Neural cell (in vitro differentiated cells): ENCODE measurements around the gene CA11. TPM values are rescaled to one million over a fixed set of nuclear protein-coding genes. Genes with fewer than 3 reads are reported as not detected.
"Not testable (repeated sequence)": the region's sequence is repeated elsewhere in the genome, so short reads cannot be mapped to it uniquely, and the experiment has no call there.

Source experiments
- H2AFZ ChIP-seq: fragments of 200-600, 300-800 bp; sonication (generic), shearing (Covaris generic); 2 replicates; pipeline ENCODE4 v1.6.0; 2014; ENCODE audit warnings: low read depth, mild to moderate bottlenecking, antibody characterized with exemption, low read length, moderate library complexity
- H3F3A ChIP-seq: fragments of 200-600 bp; shearing (Covaris generic); 2 replicates; pipeline ENCODE4 v1.6.1; 2016; ENCODE audit warnings: mild to moderate bottlenecking, moderate library complexity, mixed read lengths, antibody characterized with exemption, low read length; ENCODE audit not compliant: insufficient read depth, poor library complexity, severe bottlenecking
- H3K27ac ChIP-seq: fragments of 200-600, 300-800 bp; sonication (generic), shearing (Covaris generic); 2 replicates; pipeline ENCODE4 v1.5.1; 2014; ENCODE audit warnings: mild to moderate bottlenecking, low read length, moderate library complexity
- H3K27me3 ChIP-seq: fragments of 300-800, 200-600 bp; sonication (generic), shearing (Covaris generic); 2 replicates; pipeline ENCODE4 v1.6.0; 2014; ENCODE audit warnings: mild to moderate bottlenecking, low read depth, low read length, moderate library complexity; ENCODE audit not compliant: insufficient read depth
- H3K36me3 ChIP-seq: fragments of 300-800, 200-600 bp; sonication (generic), shearing (Covaris generic); 2 replicates; pipeline ENCODE4 v1.5.1; 2014; ENCODE audit warnings: mild to moderate bottlenecking, antibody characterized with exemption, low read length, moderate library complexity; ENCODE audit not compliant: insufficient read depth
- H3K4me2 ChIP-seq: fragments of 300-800, 200-600 bp; sonication (generic), shearing (Covaris generic); 2 replicates; pipeline ENCODE4 v1.6.0; 2014; ENCODE audit warnings: mild to moderate bottlenecking, low read length
- H3K4me3 ChIP-seq: fragments of 300-800, 200-600 bp; sonication (generic), shearing (Covaris generic); 2 replicates; pipeline ENCODE4 v1.5.1; 2014; ENCODE audit warnings: mild to moderate bottlenecking, low read length, moderate library complexity
- H3K79me2 ChIP-seq: fragments of 200-600 bp; shearing (Covaris generic); replicated peaks from 2 replicates; pipeline ENCODE4 v1.6.0; 2014; ENCODE audit warnings: mild to moderate bottlenecking, low read length, moderate library complexity; ENCODE audit not compliant: insufficient read depth
- H3K9ac ChIP-seq: fragments of 300-800, 200-600 bp; sonication (generic), shearing (Covaris generic); 2 replicates; pipeline ENCODE4 v1.6.1; 2016; ENCODE audit warnings: mild to moderate bottlenecking, low read length, mixed read lengths
- H3K9me2 ChIP-seq: fragments of 200-600 bp; shearing (Covaris generic); 2 replicates; pipeline ENCODE4 v1.6.1; 2016; ENCODE audit warnings: mild to moderate bottlenecking, low read length, mixed read lengths; ENCODE audit not compliant: insufficient read depth
- H3K9me3 ChIP-seq: fragments of 200-600, 300-800 bp; sonication (generic), shearing (Covaris generic); 2 replicates; pipeline ENCODE4 v1.6.1; 2016; ENCODE audit warnings: mild to moderate bottlenecking, mixed run types, low read length, moderate library complexity, mixed read lengths
- H4K20me1 ChIP-seq: fragments of 200-600 bp; shearing (Covaris generic); 2 replicates; pipeline ENCODE4 v1.6.1; 2016; ENCODE audit warnings: mild to moderate bottlenecking, mixed run types; ENCODE audit not compliant: insufficient read depth
- EP300 ChIP-seq: fragments of 450-650 bp; conservative IDR thresholded peaks from 2 replicates; pipeline ENCODE4 v1.6.1; 2014; ENCODE audit warnings: antibody characterized with exemption, mild to moderate bottlenecking, moderate library complexity; ENCODE audit not compliant: poor library complexity, severe bottlenecking
- EZH2 ChIP-seq: fragments of 200-600, 300-800 bp; shearing (Covaris generic), sonication (generic); IDR thresholded peaks from 2 replicates; pipeline ENCODE4 v1.6.1; 2014; ENCODE audit warnings: antibody characterized with exemption, low read length, borderline replicate concordance, mild to moderate bottlenecking; ENCODE audit not compliant: insufficient read depth, poor library complexity, severe bottlenecking
- MXI1 ChIP-seq: fragments of 450-650 bp; conservative IDR thresholded peaks from 2 replicates; pipeline ENCODE4 v1.6.1; 2014; ENCODE audit warnings: antibody characterized with exemption, mild to moderate bottlenecking; ENCODE audit not compliant: poor library complexity, severe bottlenecking
- POLR2AphosphoS5 ChIP-seq: IDR thresholded peaks from 2 replicates; pipeline ENCODE4 v1.6.1; 2012
- RAD21 ChIP-seq: fragments of 450-650 bp; conservative IDR thresholded peaks from 2 replicates; pipeline ENCODE4 v1.6.1; 2014; ENCODE audit warnings: antibody characterized with exemption, mild to moderate bottlenecking, moderate library complexity
- SMC3 ChIP-seq: fragments of 450-650 bp; conservative IDR thresholded peaks from 2 replicates; pipeline ENCODE4 v1.6.1; 2014; ENCODE audit warnings: antibody characterized with exemption, mild to moderate bottlenecking, moderate library complexity; ENCODE audit not compliant: poor library complexity
- TAF1 ChIP-seq: IDR thresholded peaks from 2 replicates; pipeline ENCODE4 v1.6.1; 2012; ENCODE audit warnings: low read depth
- polyA minus RNA-seq: library from RNA; depleted of rRNA, polyadenylated mRNA; stranded (reverse); fragments of >200 nt; gene quantifications from 2 replicates; pipeline ENCODE4 v1.2.3, GENCODE V29; 2014
- polyA plus RNA-seq: library from polyadenylated mRNA; depleted of rRNA; stranded (reverse); fragments of >200 nt; gene quantifications from 2 replicates; pipeline ENCODE4 v1.2.3, GENCODE V29; 2014
- TF ChIP-seq, protein P1 (sequence below): IDR thresholded peaks from 2 replicates; pipeline ENCODE4 v1.6.1; 2012; ENCODE audit warnings: borderline replicate concordance
- TF ChIP-seq, protein P2 (sequence below): fragments of 450-650 bp; IDR thresholded peaks from 2 replicates; pipeline ENCODE4 v1.5.1; 2014; ENCODE audit warnings: antibody characterized with exemption, mild to moderate bottlenecking, moderate library complexity; ENCODE audit not compliant: poor library complexity, severe bottlenecking

CA11 gene
- polyA plus RNA-seq (105 and 108 TPM in 2 replicates), polyA minus RNA-seq (50.0 and 57.7 TPM in 2 replicates)

- no peaks in the 10 kb centered on the region for H3F3A ChIP-seq
- H3K4me2 ChIP-seq, result peak within 1 kb of the TSS; percentile 62
- no peaks in the 10 kb centered on the region for H3K27me3 ChIP-seq
- H3K36me3 ChIP-seq, result no peaks in the 10 kb centered on the region
- H3K79me2 ChIP-seq, result no peaks in the 10 kb centered on the region
- H3K27ac ChIP-seq, result peak within 1 kb of the TSS; percentile 94
- peak within 1 kb of the TSS; percentile 74 for H3K4me3 ChIP-seq
- H3K9ac ChIP-seq, result peak within 1 kb of the TSS; percentile 91
- peak; percentile 74 for TF ChIP-seq SMC3
- TF ChIP-seq MXI1, result peak; percentile 58
- TF ChIP-seq POLR2AphosphoS5, result peak; percentile 68
- peak; percentile 52 for TF ChIP-seq TAF1
- no peak for TF ChIP-seq EZH2
- TF ChIP-seq RAD21, result peak; percentile 89
- TF ChIP-seq EP300, result no peak
- TF ChIP-seq, protein P1, sequence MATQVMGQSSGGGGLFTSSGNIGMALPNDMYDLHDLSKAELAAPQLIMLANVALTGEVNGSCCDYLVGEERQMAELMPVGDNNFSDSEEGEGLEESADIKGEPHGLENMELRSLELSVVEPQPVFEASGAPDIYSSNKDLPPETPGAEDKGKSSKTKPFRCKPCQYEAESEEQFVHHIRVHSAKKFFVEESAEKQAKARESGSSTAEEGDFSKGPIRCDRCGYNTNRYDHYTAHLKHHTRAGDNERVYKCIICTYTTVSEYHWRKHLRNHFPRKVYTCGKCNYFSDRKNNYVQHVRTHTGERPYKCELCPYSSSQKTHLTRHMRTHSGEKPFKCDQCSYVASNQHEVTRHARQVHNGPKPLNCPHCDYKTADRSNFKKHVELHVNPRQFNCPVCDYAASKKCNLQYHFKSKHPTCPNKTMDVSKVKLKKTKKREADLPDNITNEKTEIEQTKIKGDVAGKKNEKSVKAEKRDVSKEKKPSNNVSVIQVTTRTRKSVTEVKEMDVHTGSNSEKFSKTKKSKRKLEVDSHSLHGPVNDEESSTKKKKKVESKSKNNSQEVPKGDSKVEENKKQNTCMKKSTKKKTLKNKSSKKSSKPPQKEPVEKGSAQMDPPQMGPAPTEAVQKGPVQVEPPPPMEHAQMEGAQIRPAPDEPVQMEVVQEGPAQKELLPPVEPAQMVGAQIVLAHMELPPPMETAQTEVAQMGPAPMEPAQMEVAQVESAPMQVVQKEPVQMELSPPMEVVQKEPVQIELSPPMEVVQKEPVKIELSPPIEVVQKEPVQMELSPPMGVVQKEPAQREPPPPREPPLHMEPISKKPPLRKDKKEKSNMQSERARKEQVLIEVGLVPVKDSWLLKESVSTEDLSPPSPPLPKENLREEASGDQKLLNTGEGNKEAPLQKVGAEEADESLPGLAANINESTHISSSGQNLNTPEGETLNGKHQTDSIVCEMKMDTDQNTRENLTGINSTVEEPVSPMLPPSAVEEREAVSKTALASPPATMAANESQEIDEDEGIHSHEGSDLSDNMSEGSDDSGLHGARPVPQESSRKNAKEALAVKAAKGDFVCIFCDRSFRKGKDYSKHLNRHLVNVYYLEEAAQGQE, result peak; percentile 68
- TF ChIP-seq, protein P2, sequence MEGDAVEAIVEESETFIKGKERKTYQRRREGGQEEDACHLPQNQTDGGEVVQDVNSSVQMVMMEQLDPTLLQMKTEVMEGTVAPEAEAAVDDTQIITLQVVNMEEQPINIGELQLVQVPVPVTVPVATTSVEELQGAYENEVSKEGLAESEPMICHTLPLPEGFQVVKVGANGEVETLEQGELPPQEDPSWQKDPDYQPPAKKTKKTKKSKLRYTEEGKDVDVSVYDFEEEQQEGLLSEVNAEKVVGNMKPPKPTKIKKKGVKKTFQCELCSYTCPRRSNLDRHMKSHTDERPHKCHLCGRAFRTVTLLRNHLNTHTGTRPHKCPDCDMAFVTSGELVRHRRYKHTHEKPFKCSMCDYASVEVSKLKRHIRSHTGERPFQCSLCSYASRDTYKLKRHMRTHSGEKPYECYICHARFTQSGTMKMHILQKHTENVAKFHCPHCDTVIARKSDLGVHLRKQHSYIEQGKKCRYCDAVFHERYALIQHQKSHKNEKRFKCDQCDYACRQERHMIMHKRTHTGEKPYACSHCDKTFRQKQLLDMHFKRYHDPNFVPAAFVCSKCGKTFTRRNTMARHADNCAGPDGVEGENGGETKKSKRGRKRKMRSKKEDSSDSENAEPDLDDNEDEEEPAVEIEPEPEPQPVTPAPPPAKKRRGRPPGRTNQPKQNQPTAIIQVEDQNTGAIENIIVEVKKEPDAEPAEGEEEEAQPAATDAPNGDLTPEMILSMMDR, result peak; percentile 85
- H3K9me3 ChIP-seq, result no peaks in the 10 kb centered on the region
- no peaks in the 10 kb centered on the region for H3K9me2 ChIP-seq
- H2AFZ ChIP-seq, result peak within 1 kb of the TSS; percentile 37
- H4K20me1 ChIP-seq, result no peaks in the 10 kb centered on the region
Measured at GRCh38 chr19:48646001-48646721, at the start of gene CA11. TSS of gene CA11 (minus strand) at chr19:48646187. CDS start at chr19:48645632, 555 bp downstream.

DNA sequence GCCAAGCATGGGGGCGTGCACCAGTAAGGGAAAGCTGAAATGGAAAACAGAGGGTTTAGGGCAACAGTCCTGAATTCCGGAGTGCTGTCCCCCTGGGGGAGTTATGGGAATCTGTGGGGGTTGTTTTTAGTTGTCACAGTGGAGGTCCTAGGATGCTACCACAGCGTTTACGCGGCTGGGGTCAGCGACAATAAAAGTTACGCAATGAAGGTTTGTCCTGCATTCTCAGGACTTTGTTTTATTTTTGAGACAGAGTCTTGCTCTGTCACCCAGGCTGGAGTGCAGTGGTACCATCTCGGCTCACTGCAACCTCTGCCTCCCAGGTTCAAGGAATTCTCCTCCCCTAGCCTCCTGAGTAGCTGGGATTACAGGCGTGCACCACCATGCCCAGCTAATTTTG lies 47.6 kb upstream of the CA11 start:
- H3K9ac ChIP-seq, H3K36me3 ChIP-seq, H3K79me2 ChIP-seq, H3F3A ChIP-seq, H3K4me3 ChIP-seq, H3K4me2 ChIP-seq, H4K20me1 ChIP-seq, H3K27ac ChIP-seq, H2AFZ ChIP-seq, H3K9me3 ChIP-seq, H3K9me2 ChIP-seq: not testable (repeated sequence)
- H3K27me3 ChIP-seq, result peaks cover 17% of the 10 kb centered on the region
